GM19467 (cell line): ENCODE measurements around the gene VAMP1.
A peak's percentile ranks its signal among the peaks of the same experiment; 100 is the strongest.

Experiments
- ATAC-seq: cut with Tn5 transposase; IDR thresholded peaks from one replicate; pipeline ENCODE4 v1.9.1; 2021; ENCODE audit warnings: mild to moderate bottlenecking, moderate library complexity; ENCODE audit not compliant: unreplicated experiment

VAMP1 gene

GRCh38 chr12:6426882-6427671 lies 43.4 kb downstream of the VAMP1 start:
- ATAC-seq: peak; percentile 50

DNA sequence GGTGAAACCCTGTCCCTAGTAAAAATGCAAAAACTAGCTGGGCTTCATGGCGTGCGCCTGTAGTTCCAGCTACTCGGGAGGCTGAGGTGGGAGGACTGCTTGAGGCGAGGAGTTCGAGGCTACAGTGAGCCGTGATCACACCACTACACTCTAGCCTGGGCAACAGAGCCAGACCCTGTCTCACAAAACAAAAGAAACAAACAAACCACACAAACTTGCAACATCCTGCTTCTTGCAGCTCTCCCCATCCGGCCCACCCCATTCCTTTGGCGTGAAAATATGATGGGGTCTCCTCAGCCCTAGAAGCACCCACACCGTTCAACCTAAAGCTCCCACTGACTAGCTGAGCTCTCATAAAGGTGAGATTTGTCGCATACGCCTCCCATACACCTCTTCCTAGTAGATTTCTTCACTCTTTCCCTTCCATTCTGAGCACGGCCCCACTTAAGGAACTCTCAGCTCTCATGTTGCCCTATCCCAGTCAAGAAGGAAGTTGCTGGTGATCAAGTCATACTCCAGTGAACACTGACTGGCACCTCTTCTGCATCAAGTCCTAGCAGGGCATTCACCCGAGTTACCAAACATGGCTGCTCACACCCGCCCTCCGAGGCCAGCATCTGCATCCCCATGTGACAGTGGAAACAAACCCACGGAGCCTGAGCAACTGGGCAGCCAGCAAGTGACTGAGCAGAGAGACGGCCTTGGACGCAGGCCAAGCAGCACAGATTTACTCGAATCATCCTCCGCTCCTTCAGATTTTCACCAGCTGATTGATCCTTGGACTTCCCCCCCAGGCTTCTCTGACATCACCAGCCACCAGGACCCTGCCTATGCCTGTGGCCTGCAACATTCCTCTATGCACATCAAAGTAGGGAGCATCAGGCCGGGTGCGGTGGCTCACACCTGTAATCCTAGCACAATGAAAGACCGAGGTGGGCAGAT lies 44.6 kb downstream of the VAMP1 start:
- no peak for ATAC-seq

DNA sequence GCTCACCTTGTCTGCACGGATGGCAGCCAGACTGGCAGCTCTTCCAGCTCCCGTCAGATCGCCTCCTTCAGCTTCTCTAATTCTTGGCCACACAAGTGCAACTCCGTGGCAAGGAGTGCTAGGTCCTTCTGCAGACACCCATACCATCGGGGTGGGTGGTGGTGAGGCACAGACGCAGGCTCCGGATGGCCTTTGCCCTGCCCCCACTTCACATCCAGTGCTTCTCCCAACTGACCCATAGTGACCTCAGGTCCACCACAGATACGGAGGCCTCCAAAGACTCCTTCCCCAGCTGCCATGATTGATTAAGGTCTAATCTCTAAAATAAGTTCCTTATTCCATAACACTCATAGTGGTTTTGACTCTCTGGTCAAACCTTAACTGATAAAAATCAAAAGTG lies 45.6 kb downstream of the VAMP1 start:
- ATAC-seq: no peak

DNA sequence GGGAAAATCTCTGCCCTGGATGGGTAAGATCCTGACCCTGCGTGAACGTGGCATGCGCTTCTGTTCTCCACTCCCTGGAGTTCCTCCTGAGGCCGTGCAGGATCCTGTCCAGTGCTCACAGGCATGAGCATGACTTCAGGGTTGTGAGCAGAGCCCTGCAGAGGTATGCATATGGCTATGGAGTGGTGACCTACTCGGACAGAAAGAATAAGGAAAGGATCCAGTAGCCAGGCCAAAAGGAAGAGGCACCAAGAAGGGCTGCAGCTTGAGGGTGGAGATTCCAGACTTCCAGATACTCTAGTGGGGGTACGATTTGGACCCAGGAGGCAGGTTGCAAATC lies 46.5 kb downstream of the VAMP1 start:
- ATAC-seq: no peak

DNA sequence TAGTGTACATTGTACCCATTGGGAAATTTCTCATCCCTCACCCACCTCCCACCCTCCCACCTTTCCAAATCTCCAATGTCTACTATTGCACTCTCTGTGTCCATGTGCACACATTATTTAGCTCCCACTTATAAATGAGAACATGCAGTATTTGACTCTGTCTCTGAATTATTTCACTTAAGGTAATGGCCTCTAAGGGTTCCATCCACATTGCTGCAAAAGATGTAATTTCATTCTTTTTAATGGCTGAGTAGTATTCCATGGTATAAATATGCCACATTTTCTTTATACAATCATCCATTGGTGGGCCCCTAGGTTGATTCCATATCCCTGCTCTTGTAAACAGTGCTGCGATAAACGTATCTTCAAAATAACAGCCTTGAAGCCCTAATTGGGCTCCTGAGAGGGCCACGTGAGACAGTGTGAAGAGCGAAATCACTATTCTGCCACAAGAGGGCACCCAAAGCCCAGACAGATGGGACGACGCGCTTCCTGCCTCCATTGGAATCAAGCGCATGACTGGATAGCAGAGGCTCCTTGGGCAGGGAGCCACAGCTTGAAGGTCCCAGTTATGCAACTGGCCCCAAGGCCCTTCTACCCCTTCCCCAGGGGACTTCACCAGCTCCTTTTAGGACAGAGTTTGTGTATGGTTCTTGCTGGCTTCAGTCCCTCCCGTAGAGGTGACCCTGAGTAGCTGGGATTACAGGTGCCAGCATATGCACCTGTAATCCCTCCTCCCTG lies 47.0 kb downstream of the VAMP1 start:
- ATAC-seq: peak; percentile 36

DNA sequence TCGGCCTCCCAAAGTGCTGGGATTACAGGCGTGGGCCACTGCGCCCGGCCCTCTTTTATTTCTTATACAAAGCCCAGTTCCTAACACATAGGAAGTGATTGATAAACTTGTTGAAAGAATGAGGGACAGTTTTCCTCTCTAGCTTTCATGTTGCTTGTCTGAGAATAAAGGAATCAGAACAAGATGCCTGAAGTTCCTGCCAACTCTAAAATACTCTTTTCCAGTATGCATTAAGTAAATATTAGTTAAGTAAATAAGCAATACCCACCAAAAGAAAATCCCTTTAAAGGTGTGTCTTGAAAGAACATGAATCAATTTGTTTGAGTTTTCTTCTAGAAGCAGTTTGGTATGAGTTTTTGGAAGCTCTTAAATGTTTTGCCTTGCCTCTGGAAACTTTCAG lies 50.1 kb downstream of the VAMP1 start:
- ATAC-seq: no peak

DNA sequence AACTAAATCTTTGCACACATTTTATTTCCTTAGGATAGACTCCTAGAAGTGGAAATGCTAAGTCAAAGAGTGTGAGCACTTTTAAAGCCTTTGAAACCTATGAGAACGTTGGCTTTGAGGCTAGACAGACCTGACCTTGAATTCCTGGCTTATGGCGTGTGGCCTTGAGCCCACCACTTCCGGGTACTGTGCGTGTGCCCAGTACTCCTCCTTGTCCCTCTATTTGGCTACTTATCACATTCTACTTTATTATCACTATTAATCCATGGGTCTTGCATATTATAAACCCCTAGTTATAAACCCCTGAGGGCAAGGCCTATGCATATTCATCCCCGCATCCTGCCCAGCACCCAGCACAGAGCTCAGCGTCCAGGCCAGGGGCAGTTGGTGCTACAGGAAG lies 51.7 kb downstream of the VAMP1 start:
- no peak for ATAC-seq

GRCh38 chr12:6416596-6416995 lies 53.9 kb downstream of the VAMP1 start:
- no peak for ATAC-seq
